ENCODE data around the gene TRAPPC11.

DNA sequence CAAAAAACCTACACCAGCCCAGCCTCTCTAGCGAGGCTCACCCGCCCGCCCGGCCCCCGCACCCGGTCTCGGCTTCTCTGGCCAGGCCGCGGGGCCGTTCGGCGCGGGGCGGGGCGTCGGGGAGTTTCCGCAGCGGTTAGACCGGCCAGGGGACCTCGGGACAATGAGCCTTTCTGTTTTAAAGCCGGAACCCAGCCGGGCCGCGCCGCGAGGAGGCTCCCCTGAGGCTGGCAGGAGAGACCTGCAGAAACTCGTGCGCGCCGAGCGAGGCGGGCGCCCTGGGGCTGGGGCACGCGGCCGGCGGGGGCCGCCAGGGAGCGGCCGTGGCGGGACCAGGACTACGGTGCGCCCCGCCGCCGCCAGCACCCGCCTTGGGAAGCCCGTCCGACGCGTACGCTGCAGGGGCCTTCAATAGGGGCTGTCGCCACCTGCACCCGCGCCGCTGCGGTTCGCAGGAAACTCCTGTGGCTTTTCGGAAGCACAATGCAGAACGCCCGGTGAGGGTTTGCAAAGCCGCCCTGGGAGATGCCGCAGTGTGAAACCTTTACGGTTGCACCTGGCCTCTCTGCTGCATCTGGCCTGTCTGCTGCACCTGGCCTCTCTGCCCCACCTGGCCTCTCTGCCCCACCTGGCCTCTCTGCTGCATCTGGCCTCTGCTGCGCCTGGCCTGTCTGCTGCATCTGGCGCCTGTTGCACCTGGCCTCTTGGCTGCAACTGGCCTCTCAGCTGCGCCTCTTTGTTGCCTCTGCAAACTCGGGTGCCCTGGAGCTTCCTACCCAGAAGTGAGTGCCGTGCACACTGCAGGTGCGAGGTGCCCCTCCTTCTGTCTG lies 63.9 kb downstream of the TRAPPC11 start:
- TF ChIP-seq, protein P1, sequence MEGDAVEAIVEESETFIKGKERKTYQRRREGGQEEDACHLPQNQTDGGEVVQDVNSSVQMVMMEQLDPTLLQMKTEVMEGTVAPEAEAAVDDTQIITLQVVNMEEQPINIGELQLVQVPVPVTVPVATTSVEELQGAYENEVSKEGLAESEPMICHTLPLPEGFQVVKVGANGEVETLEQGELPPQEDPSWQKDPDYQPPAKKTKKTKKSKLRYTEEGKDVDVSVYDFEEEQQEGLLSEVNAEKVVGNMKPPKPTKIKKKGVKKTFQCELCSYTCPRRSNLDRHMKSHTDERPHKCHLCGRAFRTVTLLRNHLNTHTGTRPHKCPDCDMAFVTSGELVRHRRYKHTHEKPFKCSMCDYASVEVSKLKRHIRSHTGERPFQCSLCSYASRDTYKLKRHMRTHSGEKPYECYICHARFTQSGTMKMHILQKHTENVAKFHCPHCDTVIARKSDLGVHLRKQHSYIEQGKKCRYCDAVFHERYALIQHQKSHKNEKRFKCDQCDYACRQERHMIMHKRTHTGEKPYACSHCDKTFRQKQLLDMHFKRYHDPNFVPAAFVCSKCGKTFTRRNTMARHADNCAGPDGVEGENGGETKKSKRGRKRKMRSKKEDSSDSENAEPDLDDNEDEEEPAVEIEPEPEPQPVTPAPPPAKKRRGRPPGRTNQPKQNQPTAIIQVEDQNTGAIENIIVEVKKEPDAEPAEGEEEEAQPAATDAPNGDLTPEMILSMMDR (IDR thresholded peaks at IDR 0.05; ENCODE audit: low read depth, low read length, missing input control) = no peak
- TF ChIP-seq SP1 (IDR thresholded peaks at IDR 0.05) = no peak
- TF ChIP-seq, protein P2, sequence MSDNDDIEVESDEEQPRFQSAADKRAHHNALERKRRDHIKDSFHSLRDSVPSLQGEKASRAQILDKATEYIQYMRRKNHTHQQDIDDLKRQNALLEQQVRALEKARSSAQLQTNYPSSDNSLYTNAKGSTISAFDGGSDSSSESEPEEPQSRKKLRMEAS (IDR thresholded peaks at IDR 0.05) = no peak
- TF ChIP-seq RXRA (IDR thresholded peaks at IDR 0.05) = no peak
- TF ChIP-seq, protein P3, sequence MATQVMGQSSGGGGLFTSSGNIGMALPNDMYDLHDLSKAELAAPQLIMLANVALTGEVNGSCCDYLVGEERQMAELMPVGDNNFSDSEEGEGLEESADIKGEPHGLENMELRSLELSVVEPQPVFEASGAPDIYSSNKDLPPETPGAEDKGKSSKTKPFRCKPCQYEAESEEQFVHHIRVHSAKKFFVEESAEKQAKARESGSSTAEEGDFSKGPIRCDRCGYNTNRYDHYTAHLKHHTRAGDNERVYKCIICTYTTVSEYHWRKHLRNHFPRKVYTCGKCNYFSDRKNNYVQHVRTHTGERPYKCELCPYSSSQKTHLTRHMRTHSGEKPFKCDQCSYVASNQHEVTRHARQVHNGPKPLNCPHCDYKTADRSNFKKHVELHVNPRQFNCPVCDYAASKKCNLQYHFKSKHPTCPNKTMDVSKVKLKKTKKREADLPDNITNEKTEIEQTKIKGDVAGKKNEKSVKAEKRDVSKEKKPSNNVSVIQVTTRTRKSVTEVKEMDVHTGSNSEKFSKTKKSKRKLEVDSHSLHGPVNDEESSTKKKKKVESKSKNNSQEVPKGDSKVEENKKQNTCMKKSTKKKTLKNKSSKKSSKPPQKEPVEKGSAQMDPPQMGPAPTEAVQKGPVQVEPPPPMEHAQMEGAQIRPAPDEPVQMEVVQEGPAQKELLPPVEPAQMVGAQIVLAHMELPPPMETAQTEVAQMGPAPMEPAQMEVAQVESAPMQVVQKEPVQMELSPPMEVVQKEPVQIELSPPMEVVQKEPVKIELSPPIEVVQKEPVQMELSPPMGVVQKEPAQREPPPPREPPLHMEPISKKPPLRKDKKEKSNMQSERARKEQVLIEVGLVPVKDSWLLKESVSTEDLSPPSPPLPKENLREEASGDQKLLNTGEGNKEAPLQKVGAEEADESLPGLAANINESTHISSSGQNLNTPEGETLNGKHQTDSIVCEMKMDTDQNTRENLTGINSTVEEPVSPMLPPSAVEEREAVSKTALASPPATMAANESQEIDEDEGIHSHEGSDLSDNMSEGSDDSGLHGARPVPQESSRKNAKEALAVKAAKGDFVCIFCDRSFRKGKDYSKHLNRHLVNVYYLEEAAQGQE (IDR thresholded peaks at IDR 0.05) = no peak
- no peak for TF ChIP-seq RAD21 (IDR thresholded peaks at IDR 0.05)
- TF ChIP-seq, protein P4, sequence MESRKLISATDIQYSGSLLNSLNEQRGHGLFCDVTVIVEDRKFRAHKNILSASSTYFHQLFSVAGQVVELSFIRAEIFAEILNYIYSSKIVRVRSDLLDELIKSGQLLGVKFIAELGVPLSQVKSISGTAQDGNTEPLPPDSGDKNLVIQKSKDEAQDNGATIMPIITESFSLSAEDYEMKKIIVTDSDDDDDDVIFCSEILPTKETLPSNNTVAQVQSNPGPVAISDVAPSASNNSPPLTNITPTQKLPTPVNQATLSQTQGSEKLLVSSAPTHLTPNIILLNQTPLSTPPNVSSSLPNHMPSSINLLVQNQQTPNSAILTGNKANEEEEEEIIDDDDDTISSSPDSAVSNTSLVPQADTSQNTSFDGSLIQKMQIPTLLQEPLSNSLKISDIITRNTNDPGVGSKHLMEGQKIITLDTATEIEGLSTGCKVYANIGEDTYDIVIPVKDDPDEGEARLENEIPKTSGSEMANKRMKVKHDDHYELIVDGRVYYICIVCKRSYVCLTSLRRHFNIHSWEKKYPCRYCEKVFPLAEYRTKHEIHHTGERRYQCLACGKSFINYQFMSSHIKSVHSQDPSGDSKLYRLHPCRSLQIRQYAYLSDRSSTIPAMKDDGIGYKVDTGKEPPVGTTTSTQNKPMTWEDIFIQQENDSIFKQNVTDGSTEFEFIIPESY (IDR thresholded peaks at IDR 0.05) = no peak
- no peak for TF ChIP-seq TAF1 (conservative IDR thresholded peaks at IDR 0.05)
- no peak for TF ChIP-seq GABPA (IDR thresholded peaks at IDR 0.05 in 1 of 2, conservative IDR thresholded peaks at IDR 0.05 in 1 of 2)
- TF ChIP-seq YY1 (IDR thresholded peaks at IDR 0.05) = no peak
- TF ChIP-seq NR2F2 (IDR thresholded peaks at IDR 0.05) = no peak
- TF ChIP-seq, protein P5, sequence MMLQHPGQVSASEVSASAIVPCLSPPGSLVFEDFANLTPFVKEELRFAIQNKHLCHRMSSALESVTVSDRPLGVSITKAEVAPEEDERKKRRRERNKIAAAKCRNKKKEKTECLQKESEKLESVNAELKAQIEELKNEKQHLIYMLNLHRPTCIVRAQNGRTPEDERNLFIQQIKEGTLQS (IDR thresholded peaks at IDR 0.05) = no peak
- no peak for TF ChIP-seq JUND (IDR thresholded peaks at IDR 0.05)

All from liver (tissue), 3 donors.